Natural killer cell (primary cell): ENCODE measurements around the gene FRMD4A. TPM values are rescaled to one million over a fixed set of nuclear protein-coding genes. Genes with fewer than 3 reads are reported as not detected.
A peak's percentile ranks its signal among the peaks of the same experiment; 100 is the strongest.

Experiments used
- ATAC-seq, 3 donors: fragments of 150-1000 bp in 2 of 3; fragments of 200-7000 bp in 1 of 3; cut with Tn5 transposase; 1 replicate in 1 of 3; 2 replicates in 2 of 3; pipeline ENCODE4 v1.10.0; 2021; ENCODE audit warnings: mild to moderate bottlenecking in 2 of 3, moderate library complexity in 2 of 3
- DNase-seq, 2 donors: peaks; one replicate each; pipeline versions ENCODE4 v3.0.0 to v3.0.0-alpha.2; 2013 to 2021; ENCODE audit warnings: mixed read lengths in 1 of 2
- H3K27ac ChIP-seq: one replicate; pipeline ENCODE4 v1.5.1; 2013; ENCODE audit warnings: mild to moderate bottlenecking, low read length
- H3K27me3 ChIP-seq: one replicate; pipeline ENCODE4 v1.6.1; 2013; ENCODE audit warnings: low read length; ENCODE audit not compliant: control insufficient read depth, insufficient read depth
- H3K36me3 ChIP-seq: one replicate; pipeline ENCODE4 v1.6.1; 2013; ENCODE audit warnings: low read length; ENCODE audit not compliant: control insufficient read depth, insufficient read depth
- H3K4me1 ChIP-seq: one replicate; pipeline ENCODE4 v1.6.1; 2013; ENCODE audit warnings: low read length; ENCODE audit not compliant: control insufficient read depth, insufficient read depth
- H3K4me3 ChIP-seq: one replicate; pipeline ENCODE4 v1.5.1; 2013; ENCODE audit warnings: low read length
- H3K9me3 ChIP-seq: one replicate; pipeline ENCODE4 v1.6.1; 2013; ENCODE audit warnings: low read length; ENCODE audit not compliant: control insufficient read depth, insufficient read depth
- H3K27ac Mint-ChIP-seq, 2 donors: one replicate each; pipeline ENCODE4 v1.8.0; 2022; ENCODE audit warnings: mild to moderate bottlenecking in 2 of 2, mixed read lengths in 2 of 2, moderate library complexity in 1 of 2
- H3K27me3 Mint-ChIP-seq, 2 donors: one replicate each; pipeline ENCODE4 v1.8.0; 2022; ENCODE audit warnings: low read depth in 2 of 2, mixed read lengths in 2 of 2
- H3K36me3 Mint-ChIP-seq: one replicate; pipeline ENCODE4 v1.8.0; 2022; ENCODE audit warnings: mixed read lengths
- H3K4me1 Mint-ChIP-seq, 2 donors: one replicate each; pipeline ENCODE4 v1.8.0; 2022; ENCODE audit warnings: mixed read lengths in 2 of 2
- H3K4me3 Mint-ChIP-seq: one replicate; pipeline ENCODE4 v1.8.0; 2022; ENCODE audit warnings: mild to moderate bottlenecking, moderate library complexity, mixed read lengths
- H3K9me3 Mint-ChIP-seq, 2 donors: one replicate each; pipeline ENCODE4 v1.8.0; 2022; ENCODE audit warnings: mixed read lengths in 2 of 2
- WGBS: methylation state at CpG from one replicate; pipeline ENCODE4 v1.1.7; 2013; ENCODE audit warnings: missing lambda C conversion rate; ENCODE audit not compliant: insufficient coverage; 5-methylcytosine and 5-hydroxymethylcytosine counted together
- intact Hi-C: fragments of 100-400 bp; cut with micrococcal nuclease; formaldehyde crosslinking; loops from one replicate; pipeline ENCODE4 v1.14.2; 2022
- total RNA-seq, 4 donors: library from RNA; stranded (reverse); fragments of 120-200 nt in 1 of 4; gene quantifications; one replicate each; pipeline versions ENCODE4 v1.2.3 to v1.2.4, GENCODE V29; 2013 to 2022
- TF ChIP-seq, protein P1 (sequence below): fragments of 200-600 bp; IDR thresholded peaks from one replicate; pipeline ENCODE4 v1.8.0; 2022; ENCODE audit warnings: antibody characterized with exemption

The FRMD4A gene
- total RNA-seq, 3 donors from 2014 or later (not counting 1 experiment from before 2014, with no cell fraction given), result 0.36 to 0.38 TPM; not detected in 1

- Histone ChIP-seq H3K36me3 (no peaks in the 10 kb centered on the region), H3K4me3 (no peak overlapping the region), H3K9me3 (no peaks in the 10 kb centered on the region), H3K4me1 (peaks cover 11% of the 10 kb centered on the region), H3K27me3 (no peaks in the 10 kb centered on the region), H3K27ac (no peak overlapping the region)
- Mint-ChIP-seq H3K27ac (peak overlapping the region in 1 of 2 donors; percentile 19), H3K27me3 (no peaks in the 10 kb centered on the region), H3K36me3 (no peaks in the 10 kb centered on the region), H3K4me1 (peaks cover 0 to under 1% of the 10 kb centered on the region in 2 donors), H3K9me3 (no peaks in the 10 kb centered on the region), H3K4me3 (no peak overlapping the region)
- intact Hi-C loops, result no loop called here
- TF ChIP-seq, protein P1, sequence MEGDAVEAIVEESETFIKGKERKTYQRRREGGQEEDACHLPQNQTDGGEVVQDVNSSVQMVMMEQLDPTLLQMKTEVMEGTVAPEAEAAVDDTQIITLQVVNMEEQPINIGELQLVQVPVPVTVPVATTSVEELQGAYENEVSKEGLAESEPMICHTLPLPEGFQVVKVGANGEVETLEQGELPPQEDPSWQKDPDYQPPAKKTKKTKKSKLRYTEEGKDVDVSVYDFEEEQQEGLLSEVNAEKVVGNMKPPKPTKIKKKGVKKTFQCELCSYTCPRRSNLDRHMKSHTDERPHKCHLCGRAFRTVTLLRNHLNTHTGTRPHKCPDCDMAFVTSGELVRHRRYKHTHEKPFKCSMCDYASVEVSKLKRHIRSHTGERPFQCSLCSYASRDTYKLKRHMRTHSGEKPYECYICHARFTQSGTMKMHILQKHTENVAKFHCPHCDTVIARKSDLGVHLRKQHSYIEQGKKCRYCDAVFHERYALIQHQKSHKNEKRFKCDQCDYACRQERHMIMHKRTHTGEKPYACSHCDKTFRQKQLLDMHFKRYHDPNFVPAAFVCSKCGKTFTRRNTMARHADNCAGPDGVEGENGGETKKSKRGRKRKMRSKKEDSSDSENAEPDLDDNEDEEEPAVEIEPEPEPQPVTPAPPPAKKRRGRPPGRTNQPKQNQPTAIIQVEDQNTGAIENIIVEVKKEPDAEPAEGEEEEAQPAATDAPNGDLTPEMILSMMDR, result no peak
- WGBS, result 96% methylated on average over 8 of the region's 8 CpGs
- no peak for ATAC-seq
- no peak for DNase-seq
These were observed 676.5 kb downstream of the FRMD4A start for GRCh38 chr10:13654118-13654830.

GRCh38 chr10:13652860-13653259 lies 677.9 kb downstream of the FRMD4A start:
- 91% methylated on average over 6 of the region's 6 CpGs for WGBS
- Mint-ChIP-seq H3K27ac (no peak overlapping the region), H3K4me1 (no peaks in the 10 kb centered on the region)

DNA sequence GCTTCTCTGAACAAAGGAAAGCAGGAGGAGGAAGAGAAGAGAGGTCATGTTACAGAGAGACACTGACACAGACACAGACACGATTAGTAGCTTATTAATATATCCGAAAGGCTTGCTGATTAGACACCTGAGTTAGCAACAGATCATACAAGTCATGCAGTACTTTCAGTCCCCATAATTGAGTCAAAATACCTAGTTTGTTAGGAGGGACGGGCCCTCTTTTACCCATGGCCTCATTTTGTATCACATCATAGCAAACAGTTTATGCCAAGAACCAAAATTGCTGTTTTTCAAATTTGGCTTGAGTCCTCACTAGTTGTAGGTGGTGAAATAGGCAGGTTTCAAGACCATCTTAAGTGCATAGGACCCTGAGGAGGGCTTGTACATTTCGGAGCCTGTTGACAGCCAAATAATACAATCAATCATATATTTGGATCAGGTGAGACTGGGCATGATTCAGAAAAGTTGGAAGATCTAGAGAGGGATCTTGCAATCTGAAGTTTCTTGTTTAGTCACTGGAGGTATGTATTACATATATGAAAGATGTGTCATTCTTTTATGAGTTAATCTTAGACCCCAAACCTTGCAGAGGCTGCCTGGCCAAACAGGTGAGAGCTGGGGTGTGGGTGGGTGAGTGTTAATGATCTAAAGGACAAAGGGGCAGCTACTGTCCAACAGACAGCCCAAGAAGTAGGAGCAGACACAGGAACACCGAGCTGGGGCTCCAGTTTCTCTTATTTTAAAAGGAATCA lies 678.6 kb downstream of the FRMD4A start:
- no peaks in the 10 kb centered on the region for H3K27me3 ChIP-seq
- Mint-ChIP-seq H3K27ac (no peak overlapping the region), H3K9me3 (no peaks in the 10 kb centered on the region), H3K27me3 (no peaks in the 10 kb centered on the region), H3K36me3 (no peaks in the 10 kb centered on the region), H3K4me1 (no peaks in the 10 kb centered on the region), H3K4me3 (no peak overlapping the region)
- ATAC-seq, result no peak
- no peak for DNase-seq
- H3K36me3 ChIP-seq, result peaks cover 3% of the 10 kb centered on the region
- no peaks in the 10 kb centered on the region for H3K4me1 ChIP-seq
- no peaks in the 10 kb centered on the region for H3K9me3 ChIP-seq
- intact Hi-C loops, result no loop called here
- H3K27ac ChIP-seq, result no peak overlapping the region
- no peak overlapping the region for H3K4me3 ChIP-seq
- over 99% methylated on average over 4 of the region's 5 CpGs for WGBS
- TF ChIP-seq, protein P1, result no peak

More at GRCh38 chr10:13652860-13653259, 677.9 kb downstream of the FRMD4A start:
- Mint-ChIP-seq H3K9me3 (no peaks in the 10 kb centered on the region), H3K36me3 (no peaks in the 10 kb centered on the region), H3K27me3 (no peaks in the 10 kb centered on the region), H3K4me3 (no peak overlapping the region)
- ATAC-seq, result no peak
- Histone ChIP-seq H3K9me3 (no peaks in the 10 kb centered on the region), H3K27ac (no peak overlapping the region), H3K27me3 (no peaks in the 10 kb centered on the region), H3K36me3 (peaks cover 3% of the 10 kb centered on the region), H3K4me3 (no peak overlapping the region), H3K4me1 (no peaks in the 10 kb centered on the region)
- intact Hi-C loops, result no loop called here
- TF ChIP-seq, protein P1, result no peak
- DNase-seq, result no peak
